ENCODE results near the gene DISC1.
"Not testable (repeated sequence)": the region's sequence is repeated elsewhere in the genome, so short reads cannot be mapped to it uniquely, and the experiment has no call there.

Gene DISC1

DNA sequence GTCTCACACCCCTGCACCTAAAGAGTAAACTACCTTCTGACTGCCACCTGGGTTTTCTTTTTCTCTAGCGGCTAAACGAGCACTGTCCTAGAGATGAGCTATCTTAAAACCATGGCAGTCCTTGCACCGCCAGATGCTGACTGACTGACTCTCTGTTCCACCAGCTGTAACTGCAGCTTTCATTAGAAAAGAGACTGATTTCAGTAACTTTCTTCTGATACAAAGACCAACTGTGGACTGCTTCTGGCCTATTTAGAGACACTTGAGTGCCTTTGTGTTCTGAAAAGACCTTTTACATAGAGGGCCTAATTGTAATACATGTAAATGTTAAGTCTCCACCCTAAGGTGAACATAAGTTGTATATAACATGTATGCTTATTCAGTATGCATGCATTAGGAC, 152.5 kb downstream of the DISC1 start:
- DNase-seq: no peak

DNA sequence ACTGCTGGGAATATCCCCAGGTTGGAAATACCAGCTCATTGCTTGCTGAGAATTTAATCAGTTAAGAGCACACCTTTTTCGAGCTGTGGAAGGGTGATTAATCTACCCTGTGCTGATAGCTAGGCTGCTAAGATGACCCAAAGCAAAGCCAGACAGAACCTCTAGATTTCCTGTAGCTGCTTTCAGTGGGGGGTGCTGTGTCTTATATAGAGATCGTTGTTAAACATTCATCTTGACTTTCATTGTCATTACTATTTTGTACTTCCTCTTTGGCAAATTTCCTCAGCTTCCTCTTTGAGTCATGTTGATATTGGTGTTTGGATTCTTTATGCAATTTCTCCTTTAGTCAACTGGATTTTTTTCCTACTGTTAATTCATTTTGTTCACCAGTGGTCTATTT, 155.3 kb downstream of the DISC1 start:
- no peak for DNase-seq

DNA sequence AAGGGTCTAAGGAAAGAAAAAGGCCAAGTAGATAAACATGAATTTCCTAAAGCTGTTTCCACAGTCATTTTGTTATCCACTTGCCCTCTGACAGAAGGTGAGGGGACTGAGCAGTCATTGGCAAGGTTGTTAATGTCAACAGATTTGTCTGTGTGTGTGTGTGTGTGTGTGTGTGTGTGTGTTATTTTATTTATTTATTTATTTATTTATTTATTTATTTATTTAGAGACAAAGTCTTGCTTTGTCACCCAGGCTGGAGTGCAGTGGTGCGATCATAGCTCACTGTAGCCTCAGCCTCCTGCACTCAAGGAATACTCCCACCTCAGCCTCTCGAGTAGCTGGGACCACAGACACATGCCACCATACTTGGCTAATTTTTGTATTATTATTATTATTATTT, 158.5 kb downstream of the DISC1 start:
- DNase-seq: not testable (repeated sequence)

DNA sequence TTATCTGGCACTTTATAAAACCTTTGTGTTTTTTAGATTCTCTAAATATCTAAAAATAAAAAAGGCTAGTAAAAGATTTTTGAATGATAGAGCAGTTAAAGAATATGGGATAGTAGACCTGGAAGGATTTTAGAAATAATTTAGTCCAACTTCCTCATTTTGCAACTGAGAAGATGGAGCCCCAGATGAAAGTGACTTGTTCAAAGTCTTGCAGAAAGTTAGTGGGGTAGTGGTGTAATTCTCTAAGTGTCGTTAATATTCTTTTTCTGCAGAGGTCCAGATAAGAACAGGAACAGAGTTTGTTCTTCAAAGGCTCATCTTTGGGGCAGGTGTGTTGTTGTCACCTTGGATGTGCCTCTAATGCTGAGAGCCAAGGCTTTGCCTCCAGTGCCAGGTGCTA, 159.5 kb downstream of the DISC1 start:
- no peak for DNase-seq

DNA sequence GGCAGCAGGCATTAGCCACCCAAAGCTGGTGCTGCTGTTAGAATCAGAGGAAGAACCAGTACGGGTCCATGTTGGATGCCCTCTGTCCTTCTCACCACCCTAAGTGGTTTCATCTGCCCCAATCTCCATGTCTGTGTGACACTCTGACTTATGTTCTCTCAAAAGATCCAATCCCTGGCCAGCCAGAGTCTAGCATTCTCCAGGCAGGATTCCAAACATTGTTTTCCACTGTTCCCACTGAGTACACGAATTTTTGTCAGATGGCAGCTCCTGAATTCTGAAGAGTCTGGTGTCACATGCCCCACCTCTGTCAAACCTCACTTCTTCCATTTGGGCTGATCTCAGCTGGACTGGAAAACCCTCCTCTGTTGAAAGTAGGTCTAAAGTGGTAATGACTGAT, 166.0 kb downstream of the DISC1 start:
- no peak for DNase-seq

DNA sequence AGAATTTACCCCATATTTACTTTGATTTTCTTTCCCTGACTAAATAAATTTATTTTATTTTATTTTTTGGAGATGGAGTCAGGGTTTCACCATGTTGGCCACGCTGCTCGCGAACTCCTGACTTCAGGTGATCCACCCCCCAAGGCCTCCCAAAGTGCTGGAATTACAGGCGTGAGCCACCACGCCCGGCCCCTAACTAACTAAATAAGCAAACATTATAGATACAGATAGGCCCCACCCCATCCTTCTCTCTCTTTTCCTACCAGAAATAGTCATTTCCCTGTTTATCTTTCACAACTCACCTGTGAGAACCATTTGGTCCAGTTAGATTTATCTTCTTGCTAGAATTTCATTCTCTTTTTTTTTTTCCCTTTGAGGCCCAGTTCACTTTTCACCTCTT, 167.3 kb downstream of the DISC1 start:
- DNase-seq: no peak

DNA sequence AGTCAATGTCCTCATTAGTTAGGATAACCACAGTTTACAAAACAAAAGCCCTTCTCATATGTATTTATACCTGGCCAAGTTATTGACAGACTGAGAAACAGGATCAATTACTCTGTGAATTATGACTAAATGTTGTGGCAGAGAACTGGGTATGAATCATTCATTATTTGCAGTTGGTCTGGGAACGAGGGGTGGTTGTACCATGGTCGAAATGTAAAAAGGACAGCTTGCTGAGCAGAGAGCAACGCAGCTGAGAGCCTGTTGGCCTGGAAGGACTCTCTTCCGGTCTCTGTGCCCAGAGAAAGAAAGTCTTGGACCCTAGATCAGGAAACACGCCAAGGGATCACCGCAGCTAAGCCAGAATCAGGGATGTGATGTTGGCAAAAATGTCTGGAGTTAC, 169.6 kb downstream of the DISC1 start:
- no peak for DNase-seq

DNA sequence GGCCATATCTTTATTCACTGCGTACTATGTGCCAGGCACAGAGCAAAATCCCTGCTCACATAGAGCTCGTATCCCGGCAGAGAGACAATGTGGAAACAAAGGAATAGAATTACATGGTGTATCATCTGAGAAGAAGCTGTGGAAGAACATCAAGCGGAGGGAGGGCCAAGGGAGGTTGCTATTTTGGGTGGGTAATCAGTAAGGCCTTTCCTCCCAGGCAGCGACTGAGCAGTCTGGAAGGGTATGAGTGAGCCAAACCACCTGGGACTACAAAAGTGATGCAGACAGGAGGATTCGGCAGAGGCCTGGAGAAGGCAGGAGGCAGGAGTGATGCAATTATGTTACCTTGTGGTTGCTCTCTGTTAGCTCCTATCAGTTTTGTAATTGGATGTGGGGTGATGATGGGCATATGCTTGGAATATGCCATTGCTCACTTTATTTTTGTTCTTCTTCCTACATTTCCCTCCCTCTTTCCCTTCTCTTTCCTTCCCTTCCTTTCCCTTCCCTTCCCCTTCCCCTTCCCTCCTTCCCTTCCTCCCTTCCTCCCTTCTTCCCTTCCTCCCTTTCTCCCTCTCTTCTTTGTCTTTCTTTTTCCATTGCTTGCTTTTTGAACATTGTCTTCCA, 172.9 kb downstream of the DISC1 start:
- peak; percentile 4 for DNase-seq

DNA sequence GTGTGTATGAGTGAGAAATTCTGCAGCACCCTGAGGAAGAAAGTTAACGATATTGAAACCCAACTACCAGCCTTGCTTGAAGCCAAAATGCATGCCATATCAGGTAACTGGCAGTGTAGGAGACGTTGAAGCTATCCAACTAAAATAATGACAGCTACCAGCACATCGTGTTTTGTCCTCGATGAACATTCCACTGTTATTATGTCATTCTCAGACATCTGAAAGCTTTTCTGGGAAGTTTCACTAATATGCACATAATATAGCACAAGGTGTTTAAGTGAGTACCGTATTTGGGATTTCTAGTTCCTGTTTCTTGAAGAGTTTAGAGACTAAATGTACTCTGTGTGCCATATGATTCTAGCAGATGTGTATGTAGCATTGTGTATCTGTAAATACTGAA, 173.5 kb downstream of the DISC1 start:
- DNase-seq: no peak

DNA sequence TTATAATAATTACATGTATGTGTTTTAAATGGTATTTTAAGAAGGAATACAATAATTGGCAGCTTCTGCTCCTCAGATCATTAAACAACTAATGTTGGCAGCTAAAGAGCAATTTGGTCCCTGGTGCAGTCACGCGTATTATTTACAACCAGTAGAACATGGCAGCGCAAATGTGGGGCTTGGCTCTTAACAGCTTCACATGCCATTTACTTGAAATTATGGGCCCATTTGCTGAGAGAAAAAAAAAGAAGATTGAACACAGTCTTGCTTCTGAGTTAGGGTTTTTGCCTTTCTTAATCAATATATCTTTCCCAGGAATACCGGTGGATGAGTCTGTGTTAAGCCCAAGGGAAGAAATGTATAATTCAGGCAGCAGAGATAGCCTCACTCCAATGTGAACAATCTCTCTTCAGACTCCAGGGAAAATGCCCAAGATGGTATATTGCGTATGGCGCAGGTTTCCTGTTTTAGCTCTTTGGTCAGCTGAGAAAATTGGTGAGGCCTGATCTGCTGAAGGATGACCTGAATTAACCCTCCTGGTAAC, 174.5 kb downstream of the DISC1 start:
- no peak for DNase-seq

DNA sequence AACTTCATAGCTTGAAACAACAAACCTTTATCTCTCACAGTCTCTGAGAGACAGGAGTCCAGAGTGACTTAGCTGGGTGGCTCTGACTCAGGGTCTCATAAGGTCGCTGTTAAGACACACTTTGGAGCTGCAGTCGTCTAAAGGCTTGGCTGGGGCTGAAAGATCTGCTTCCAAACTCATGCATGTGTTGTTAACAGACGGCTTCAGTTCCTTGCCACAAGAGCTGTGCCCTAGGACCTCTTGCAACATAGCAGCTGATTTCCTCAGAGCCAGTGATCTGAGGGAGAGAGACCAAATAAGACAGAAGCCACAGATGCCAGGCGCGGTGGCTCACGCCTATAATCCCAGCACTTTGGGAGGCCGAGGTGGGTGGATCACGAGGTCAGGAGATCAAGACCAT, 176.8 kb downstream of the DISC1 start:
- no peak for DNase-seq

DNA sequence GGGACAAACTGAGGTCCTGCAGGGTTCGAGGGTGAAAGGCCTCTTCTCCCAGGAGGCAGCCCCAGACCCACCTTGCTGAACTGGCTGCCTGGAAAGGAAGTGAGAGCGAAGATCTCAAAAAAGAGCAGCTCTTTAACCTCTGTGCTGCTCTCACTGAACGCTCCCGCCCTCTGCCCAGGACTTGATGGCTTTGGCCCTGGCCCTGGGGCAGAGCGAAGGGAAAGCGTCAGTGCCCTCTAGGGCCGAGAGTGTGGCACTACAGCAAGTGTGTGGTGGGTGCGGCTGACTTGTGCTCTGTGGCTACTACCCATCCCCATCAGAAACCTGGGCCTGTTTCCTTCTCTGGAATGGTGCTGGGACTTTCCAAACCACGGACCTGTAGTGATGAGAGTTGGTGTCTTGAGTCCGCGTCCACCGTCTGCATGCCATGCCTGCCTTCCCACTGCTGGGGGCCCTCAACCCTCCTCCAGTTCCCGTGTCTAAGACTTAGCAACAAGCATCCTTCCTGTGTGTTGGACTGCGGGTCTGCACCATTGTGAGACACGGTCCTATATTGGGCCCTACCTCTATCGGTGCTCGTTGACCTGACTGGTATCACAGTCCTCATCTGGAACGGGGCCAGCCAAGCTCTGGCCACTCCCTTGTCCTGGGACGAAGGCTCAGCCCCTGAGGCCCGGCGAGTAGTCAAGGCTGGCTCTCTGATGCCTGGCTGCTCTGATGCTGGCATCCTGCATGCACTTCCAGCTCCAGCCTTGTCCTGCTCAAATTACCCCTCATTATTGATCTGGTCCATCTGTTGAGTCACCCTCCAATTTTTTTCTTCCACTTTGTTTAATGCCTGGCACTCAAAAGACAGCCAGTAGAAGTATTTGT, 180.3 kb downstream of the DISC1 start:
- DNase-seq: peak; percentile 63

DNA sequence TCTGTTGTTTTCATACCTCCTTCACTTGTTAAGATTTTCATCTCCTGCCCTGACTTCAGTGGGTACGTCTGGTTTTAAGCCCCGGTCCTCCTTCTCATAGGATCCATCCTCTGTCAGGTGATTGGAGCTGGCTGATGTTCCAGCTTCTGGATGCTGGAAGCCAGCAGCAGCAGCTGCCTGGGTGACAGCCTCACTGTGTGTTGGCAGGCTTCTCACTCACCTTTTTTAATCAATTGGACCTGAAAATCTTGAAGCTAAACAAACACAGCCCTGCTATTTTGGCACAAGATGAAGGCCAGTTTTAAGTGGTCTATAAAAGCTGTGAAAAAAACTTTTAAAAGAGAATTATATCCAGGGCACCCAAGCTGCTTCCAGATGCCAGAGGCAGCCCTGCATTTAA, 181.0 kb downstream of the DISC1 start:
- DNase-seq: no peak

DNA sequence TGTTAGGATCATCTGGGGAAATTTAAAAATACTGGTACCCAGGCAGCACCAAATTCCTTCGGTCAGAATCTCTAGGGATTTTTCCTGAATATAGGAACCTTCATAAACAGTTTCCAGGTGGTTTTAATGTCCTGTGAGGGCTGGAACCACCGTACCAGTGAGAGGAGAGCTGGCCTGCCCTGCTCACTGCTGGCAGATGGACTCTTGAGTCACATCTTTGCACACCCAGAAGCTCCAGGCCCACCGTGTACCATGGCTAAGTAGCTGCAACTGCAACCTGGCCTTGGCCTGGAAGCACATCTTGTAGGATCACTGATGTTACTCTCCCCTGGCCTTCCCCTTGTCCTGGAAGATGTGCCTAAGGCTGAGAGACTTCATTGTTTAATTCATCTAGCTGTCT, 181.5 kb downstream of the DISC1 start:
- DNase-seq: no peak

DNA sequence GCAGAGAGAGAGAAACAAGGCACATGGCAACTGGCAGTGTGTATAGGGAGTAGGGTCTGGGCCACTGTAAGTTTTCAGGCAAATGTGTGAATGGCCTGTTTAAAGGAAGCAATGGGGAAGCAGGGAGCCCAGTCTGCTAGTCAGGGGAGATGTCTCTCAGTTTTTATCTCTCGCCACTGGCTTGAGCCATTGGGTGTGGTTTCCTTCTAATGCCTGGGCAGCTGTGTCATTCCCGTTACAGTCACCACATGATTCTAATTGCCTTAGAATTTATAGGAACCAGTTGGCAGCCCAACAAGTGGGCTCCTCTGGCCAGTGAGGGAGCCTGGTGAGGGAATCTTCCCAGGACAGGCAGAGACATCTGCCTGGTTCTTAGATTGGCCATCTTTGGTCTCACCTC, 182.4 kb downstream of the DISC1 start:
- no peak for DNase-seq

DNA sequence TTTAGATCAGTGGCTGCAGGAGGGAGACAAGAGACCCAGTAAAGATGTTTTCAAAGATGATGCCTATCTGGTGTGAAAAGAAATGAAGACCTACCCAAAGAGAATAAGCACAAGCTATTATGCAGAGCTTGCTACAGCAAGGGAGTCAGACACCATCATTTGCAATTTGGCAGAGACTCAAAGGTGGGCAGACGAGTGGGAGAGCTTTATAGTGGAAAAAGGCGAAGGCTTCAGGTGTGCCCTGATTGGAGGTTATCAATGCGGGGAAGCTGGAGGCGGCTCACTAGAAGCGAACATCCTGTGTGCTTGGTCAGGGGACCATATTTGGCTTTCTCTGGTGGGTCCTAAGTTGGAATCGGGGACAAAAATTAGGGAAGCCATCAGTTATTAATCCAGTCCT, 183.8 kb downstream of the DISC1 start:
- DNase-seq: no peak

DNA sequence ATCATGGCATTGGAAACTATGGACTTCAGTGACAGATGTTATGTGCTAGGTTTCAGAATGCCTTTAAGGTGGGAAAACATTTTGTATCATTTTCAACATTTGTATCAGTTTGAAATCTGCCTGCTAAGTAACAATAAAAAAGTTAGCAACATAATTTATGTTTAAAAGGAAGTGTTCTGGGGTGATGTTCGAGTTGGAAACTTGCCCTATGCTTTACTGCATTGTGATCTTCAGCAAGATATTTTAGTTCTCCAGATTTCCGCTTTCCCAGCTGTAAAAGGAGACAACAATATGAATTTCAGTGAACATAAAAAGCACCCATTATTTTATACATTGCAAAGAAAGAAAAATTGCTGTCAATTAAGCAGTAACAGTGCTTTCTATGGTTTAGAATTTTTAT, 187.4 kb downstream of the DISC1 start:
- no peak for DNase-seq

DNA sequence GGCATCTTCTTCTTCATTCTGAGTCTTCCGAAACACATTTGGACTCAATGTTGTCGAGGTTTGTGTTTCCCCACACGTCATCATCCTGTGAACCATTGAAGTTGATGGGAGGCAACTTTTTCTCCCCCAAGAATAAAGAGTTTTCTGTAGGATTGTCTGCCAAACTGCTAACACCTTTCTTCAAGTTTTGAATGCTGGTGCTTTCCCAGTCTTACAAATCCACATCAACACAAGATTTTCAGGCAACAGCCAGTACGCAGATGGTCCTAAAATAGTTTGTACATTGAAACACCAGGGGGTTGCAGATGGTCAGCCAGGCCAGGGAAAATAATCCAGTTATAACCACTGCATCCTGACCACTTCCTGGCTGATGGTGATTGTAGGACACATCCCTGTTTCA, 187.9 kb downstream of the DISC1 start:
- no peak for DNase-seq

DNA sequence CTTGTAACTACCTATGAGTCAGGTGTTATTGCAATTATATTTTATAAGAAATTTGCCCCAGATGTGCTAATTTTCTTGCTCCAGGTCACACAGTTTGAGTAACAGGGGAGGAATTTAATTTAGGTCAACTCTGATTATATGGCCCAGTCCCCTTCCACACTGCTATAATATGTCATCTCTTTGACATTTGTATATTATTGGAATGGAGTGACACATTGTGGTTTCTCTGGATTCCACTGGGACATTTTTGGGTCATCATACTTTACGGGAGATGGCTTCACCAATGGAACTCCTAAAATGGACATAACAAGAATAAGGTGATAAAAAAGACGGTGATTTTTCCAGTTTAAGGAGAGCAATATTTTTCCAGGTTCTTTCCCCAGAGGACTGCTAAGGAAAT, 191.2 kb downstream of the DISC1 start:
- DNase-seq: no peak

DNA sequence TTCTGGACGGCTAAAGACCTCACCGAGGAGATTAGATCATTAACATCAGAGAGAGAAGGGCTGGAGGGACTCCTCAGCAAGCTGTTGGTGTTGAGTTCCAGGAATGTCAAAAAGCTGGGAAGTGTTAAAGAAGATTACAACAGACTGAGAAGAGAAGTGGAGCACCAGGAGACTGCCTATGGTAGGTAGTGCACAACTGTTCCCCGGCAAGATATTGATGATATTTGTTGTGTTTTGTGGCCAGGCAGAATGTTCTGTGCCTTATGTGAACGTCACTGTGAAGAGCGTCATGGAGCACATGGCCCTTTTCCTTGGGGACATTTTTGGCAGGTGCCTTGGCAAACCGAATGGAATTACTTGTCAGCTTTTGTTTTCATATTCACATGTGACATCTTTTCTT, 191.7 kb downstream of the DISC1 start:
- no peak for DNase-seq

DNA sequence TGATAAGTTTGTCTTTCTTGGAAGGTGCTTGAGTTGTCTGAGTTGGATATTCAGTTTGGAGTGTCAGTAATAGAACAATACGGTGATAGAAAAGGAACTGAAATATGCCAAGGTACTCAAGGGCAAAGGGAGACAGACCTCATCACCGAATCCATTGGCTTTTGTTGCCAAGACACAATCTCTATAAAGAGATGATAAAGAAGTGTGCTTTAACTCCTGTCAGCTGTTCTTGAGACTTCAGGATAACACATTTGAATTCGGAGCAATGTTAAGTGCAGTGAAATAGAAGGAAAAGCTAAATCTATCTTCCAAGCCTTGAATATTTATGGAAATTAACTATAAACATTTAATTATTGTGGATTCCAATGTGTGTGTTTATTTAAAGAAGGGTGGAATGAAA, 194.7 kb downstream of the DISC1 start:
- DNase-seq: no peak

DNA sequence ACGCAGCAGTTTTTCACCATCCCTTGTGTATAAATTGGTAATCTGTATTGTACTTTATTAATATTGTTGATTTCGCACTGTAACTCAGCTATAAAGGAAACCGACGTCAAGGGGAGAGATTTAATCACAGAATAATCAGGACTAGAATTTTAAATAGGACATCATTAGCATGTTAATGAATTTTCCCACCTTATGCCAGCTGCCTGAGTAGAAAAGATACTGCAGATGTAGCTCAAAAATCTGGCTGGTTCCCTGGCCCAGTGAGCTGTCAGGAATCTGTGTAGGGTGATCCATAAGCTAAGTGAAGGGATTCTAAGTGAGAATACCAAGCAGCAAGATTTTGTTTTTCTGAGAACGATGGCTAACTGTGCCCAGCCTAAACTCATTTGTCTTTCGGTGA, 195.5 kb downstream of the DISC1 start:
- no peak for DNase-seq

DNA sequence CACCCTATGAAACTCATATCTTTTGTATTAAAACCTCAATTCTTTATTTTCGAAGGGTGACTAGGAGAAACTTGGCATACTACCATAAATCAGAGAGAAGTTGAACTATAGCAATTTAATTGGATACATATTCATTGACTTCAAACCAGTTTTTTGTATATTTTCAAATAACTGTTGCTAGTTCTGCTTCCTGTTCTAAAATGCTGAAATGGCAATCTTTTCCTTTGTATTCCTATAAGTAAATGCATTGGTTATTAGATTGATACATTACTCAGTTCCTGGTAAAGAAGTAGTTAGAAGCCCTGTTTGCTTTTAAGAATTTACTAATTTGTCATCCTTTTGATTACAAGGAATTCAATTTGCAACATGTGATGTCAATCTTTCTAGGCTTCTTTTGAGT, 200.0 kb downstream of the DISC1 start:
- DNase-seq: no peak

DNA sequence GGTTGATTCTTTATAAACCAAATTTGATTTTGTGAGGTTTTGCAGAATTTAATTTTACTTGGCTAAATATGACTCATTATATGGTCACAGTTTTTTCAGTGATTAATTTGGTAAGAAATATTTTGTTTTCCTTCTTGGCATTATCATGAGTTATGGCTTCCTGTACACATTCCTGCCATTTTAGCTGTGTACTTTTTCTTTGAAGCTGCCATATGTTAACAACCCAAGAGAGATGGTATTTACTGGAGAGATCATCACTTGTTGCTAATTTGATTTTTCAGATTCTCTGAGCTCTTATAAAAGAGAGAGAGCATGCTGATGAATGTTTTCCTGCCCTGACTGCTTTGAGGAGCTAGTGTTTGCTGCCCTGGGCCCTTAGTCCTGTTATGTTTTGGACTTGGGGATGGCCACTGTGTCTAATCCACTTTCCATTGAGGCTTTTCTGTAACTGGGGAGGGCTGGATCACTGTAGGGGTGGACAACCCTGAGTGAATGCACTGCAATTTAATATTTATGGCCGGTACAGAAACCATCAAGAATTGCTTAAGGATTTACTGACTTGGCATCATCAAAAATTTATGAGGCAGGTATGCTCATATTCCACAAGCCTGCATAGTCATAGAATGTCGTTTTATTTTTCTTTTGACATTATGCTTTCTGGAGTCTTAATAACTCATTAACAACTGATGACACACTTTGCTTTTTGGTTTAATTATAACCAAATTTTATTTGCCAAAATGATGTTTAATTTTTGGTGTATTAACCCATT, 200.9 kb downstream of the DISC1 start:
- DNase-seq: no peak
